SU-DHL-6 (cell line): ENCODE results near the gene EPB41L1.
"Not testable (repeated sequence)": the region's sequence is repeated elsewhere in the genome, so short reads cannot be mapped to it uniquely, and the experiment has no call there.

Source experiments
- H2AFZ ChIP-seq: fragments of 200-600 bp; sonication (generic); 2 replicates; pipeline ENCODE4 v1.6.1; 2014; ENCODE audit warnings: low read depth, mild to moderate bottlenecking, moderate library complexity, mixed read lengths, antibody characterized with exemption, low read length; ENCODE audit not compliant: severe bottlenecking
- H3F3A ChIP-seq: fragments of 200-600 bp; shearing (Covaris generic); 2 replicates; pipeline ENCODE4 v1.6.0; 2016; ENCODE audit warnings: antibody characterized with exemption, mild to moderate bottlenecking; ENCODE audit not compliant: insufficient read depth
- H3K27ac ChIP-seq: fragments of 200-600 bp; sonication (generic); 2 replicates; pipeline ENCODE4 v1.5.1; 2016; ENCODE audit warnings: low read depth, mild to moderate bottlenecking, low read length, moderate library complexity, mixed read lengths
- H3K27me3 ChIP-seq: fragments of 200-600 bp; sonication (generic), shearing (Covaris generic); 2 replicates; pipeline ENCODE4 v1.6.0; 2014; ENCODE audit warnings: mild to moderate bottlenecking, low read length
- H3K36me3 ChIP-seq: fragments of 200-600 bp; sonication (generic); 2 replicates; pipeline ENCODE4 v1.6.1; 2014; ENCODE audit warnings: mild to moderate bottlenecking, low read length, mixed read lengths
- H3K4me2 ChIP-seq: fragments of 300-600, 200-600 bp; shearing (Covaris generic), sonication (generic); 2 replicates; pipeline ENCODE4 v1.6.0; 2014; ENCODE audit warnings: low read length, low read depth, mild to moderate bottlenecking; ENCODE audit not compliant: poor library complexity, severe bottlenecking
- H3K4me3 ChIP-seq: fragments of 200-600 bp; sonication (generic); 2 replicates; pipeline ENCODE4 v1.5.1; 2014; ENCODE audit warnings: antibody characterized with exemption, low read length, mild to moderate bottlenecking, mixed read lengths; ENCODE audit not compliant: insufficient read depth, poor library complexity, severe bottlenecking
- H3K79me2 ChIP-seq: fragments of 200-600 bp; sonication (generic); 2 replicates; pipeline ENCODE4 v1.6.1; 2014; ENCODE audit warnings: mild to moderate bottlenecking, low read length, moderate library complexity; ENCODE audit not compliant: insufficient read depth
- H3K9ac ChIP-seq: fragments of 200-600 bp; sonication (generic); 2 replicates; pipeline ENCODE4 v1.7.0; 2014; ENCODE audit warnings: mild to moderate bottlenecking, low read length
- H3K9me2 ChIP-seq: fragments of 200-600 bp; sonication (generic); replicated peaks from 2 replicates; pipeline ENCODE4 v1.6.1; 2014; ENCODE audit warnings: low read length; ENCODE audit not compliant: insufficient read depth
- H3K9me3 ChIP-seq: fragments of 200-600 bp; sonication (generic); 2 replicates; pipeline ENCODE4 v1.6.1; 2014; ENCODE audit warnings: low read length, mixed read lengths; ENCODE audit not compliant: insufficient read depth
- H4K20me1 ChIP-seq: fragments of 200-600 bp; sonication (generic); 2 replicates; pipeline ENCODE4 v1.6.1; 2014; ENCODE audit warnings: low read depth, mild to moderate bottlenecking, antibody characterized with exemption, low read length, moderate library complexity, mixed read lengths
- EZH2phosphoT487 ChIP-seq: fragments of 200-600 bp; sonication (generic), shearing (Covaris generic); conservative IDR thresholded peaks from 2 replicates; pipeline ENCODE4 v1.6.1; 2018; ENCODE audit warnings: mild to moderate bottlenecking, antibody characterized with exemption, low read length, moderate library complexity, mixed read lengths
- TF ChIP-seq, protein P1 (sequence below): fragments of 200-600 bp; sonication (generic); IDR thresholded peaks from one replicate; pipeline ENCODE4 v1.5.1; 2017; ENCODE audit warnings: antibody characterized with exemption, mild to moderate bottlenecking, low read length, moderate library complexity; ENCODE audit not compliant: insufficient read depth, poor library complexity, severe bottlenecking

The EPB41L1 gene

GRCh38 chr20:36135159-36135558 lies 19.4 kb upstream of the EPB41L1 start:
- no peaks in the 10 kb centered on the region for H3K9me3 ChIP-seq
- no peak overlapping the region for H3K4me2 ChIP-seq
- H3K36me3 ChIP-seq: no peaks in the 10 kb centered on the region
- H3K9ac ChIP-seq: no peak overlapping the region
- H3K27ac ChIP-seq: no peak overlapping the region
- H3K27me3 ChIP-seq: no peaks in the 10 kb centered on the region
- H3K9me2 ChIP-seq: no peaks in the 10 kb centered on the region
- H2AFZ ChIP-seq: no peak overlapping the region
- TF ChIP-seq, protein P1, sequence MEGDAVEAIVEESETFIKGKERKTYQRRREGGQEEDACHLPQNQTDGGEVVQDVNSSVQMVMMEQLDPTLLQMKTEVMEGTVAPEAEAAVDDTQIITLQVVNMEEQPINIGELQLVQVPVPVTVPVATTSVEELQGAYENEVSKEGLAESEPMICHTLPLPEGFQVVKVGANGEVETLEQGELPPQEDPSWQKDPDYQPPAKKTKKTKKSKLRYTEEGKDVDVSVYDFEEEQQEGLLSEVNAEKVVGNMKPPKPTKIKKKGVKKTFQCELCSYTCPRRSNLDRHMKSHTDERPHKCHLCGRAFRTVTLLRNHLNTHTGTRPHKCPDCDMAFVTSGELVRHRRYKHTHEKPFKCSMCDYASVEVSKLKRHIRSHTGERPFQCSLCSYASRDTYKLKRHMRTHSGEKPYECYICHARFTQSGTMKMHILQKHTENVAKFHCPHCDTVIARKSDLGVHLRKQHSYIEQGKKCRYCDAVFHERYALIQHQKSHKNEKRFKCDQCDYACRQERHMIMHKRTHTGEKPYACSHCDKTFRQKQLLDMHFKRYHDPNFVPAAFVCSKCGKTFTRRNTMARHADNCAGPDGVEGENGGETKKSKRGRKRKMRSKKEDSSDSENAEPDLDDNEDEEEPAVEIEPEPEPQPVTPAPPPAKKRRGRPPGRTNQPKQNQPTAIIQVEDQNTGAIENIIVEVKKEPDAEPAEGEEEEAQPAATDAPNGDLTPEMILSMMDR: no peak
- no peak for TF ChIP-seq EZH2phosphoT487
- no peak overlapping the region for H3K4me3 ChIP-seq
- H4K20me1 ChIP-seq: no peaks in the 10 kb centered on the region
- no peaks in the 10 kb centered on the region for H3K79me2 ChIP-seq
- no peaks in the 10 kb centered on the region for H3F3A ChIP-seq

- no peaks in the 10 kb centered on the region for H3K27me3 ChIP-seq
- no peaks in the 10 kb centered on the region for H3K9me3 ChIP-seq
- no peaks in the 10 kb centered on the region for H4K20me1 ChIP-seq
- H3K9ac ChIP-seq: no peak overlapping the region
- H3K4me2 ChIP-seq: no peak overlapping the region
- no peaks in the 10 kb centered on the region for H3K79me2 ChIP-seq
- H3K4me3 ChIP-seq: no peak overlapping the region
- H3K36me3 ChIP-seq: no peaks in the 10 kb centered on the region
- H2AFZ ChIP-seq: no peak overlapping the region
- TF ChIP-seq EZH2phosphoT487: no peak
- TF ChIP-seq, protein P1: no peak
- no peak overlapping the region for H3K27ac ChIP-seq
- H3F3A ChIP-seq: no peaks in the 10 kb centered on the region
- no peaks in the 10 kb centered on the region for H3K9me2 ChIP-seq
Observed at GRCh38 chr20:36135821-36136220, 18.7 kb upstream of the EPB41L1 start.

DNA sequence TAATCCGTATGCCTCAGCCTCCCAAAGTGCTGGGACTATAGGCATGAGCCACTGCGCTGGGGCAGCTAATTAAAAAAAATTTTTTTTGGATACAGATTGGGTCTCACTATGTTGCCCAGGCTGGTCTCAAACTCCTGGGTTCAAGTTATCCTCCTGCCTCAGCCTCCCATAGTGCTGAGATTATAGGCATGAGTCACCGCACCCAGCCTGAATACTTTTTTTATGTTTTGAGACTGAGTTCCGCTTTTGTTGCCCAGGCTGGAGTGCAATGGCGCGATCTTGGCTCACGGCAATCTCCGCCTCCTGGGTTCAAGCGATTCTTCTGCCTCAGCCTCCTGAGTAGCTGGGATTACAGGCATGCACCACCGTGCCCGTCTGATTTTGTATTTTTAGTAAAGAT lies 17.2 kb upstream of the EPB41L1 start:
- H3K27ac ChIP-seq, H3K9me3 ChIP-seq, H3K27me3 ChIP-seq, H3K79me2 ChIP-seq, H3K36me3 ChIP-seq, H3F3A ChIP-seq, H4K20me1 ChIP-seq, H3K9ac ChIP-seq, H3K9me2 ChIP-seq, H3K4me2 ChIP-seq, H2AFZ ChIP-seq, H3K4me3 ChIP-seq: not testable (repeated sequence)

- H3K4me2 ChIP-seq: no peak overlapping the region
- no peak overlapping the region for H3K9ac ChIP-seq
- no peak overlapping the region for H3K27ac ChIP-seq
- H3K9me2 ChIP-seq: no peaks in the 10 kb centered on the region
- no peaks in the 10 kb centered on the region for H3K9me3 ChIP-seq
- H2AFZ ChIP-seq: no peak overlapping the region
- H3K79me2 ChIP-seq: no peaks in the 10 kb centered on the region
- no peaks in the 10 kb centered on the region; the same call in 1 of the 2 replicates for H3F3A ChIP-seq
- no peaks in the 10 kb centered on the region for H3K36me3 ChIP-seq
- TF ChIP-seq, protein P1: no peak
- TF ChIP-seq EZH2phosphoT487: no peak
- no peaks in the 10 kb centered on the region for H3K27me3 ChIP-seq
- no peak overlapping the region for H3K4me3 ChIP-seq
- no peaks in the 10 kb centered on the region for H4K20me1 ChIP-seq
Observed at GRCh38 chr20:36141310-36141709, 13.2 kb upstream of the EPB41L1 start.
